Nephron progenitor cell (in vitro differentiated cells): ENCODE results near the gene FXYD2.

Experiments used
- DNase-seq: peaks from one replicate; pipeline ENCODE4 v3.0.0; 2021
- H3K27ac Mint-ChIP-seq: 2 replicates; pipeline ENCODE4 v1.8.0; 2021; ENCODE audit warnings: mild to moderate bottlenecking, moderate library complexity, mixed read lengths
- H3K27me3 Mint-ChIP-seq: 2 replicates; pipeline ENCODE4 v1.8.0; 2021; ENCODE audit warnings: mild to moderate bottlenecking, low read depth, mixed read lengths; ENCODE audit not compliant: poor library complexity
- H3K36me3 Mint-ChIP-seq: 2 replicates; pipeline ENCODE4 v1.8.0; 2021; ENCODE audit warnings: low read depth, mixed read lengths
- H3K4me1 Mint-ChIP-seq: 2 replicates; pipeline ENCODE4 v1.8.0; 2021; ENCODE audit warnings: mixed read lengths
- H3K4me3 Mint-ChIP-seq: 2 replicates; pipeline ENCODE4 v1.8.0; 2021; ENCODE audit warnings: mild to moderate bottlenecking, moderate library complexity, mixed read lengths
- H3K9me3 Mint-ChIP-seq: 2 replicates; pipeline ENCODE4 v1.8.0; 2021; ENCODE audit warnings: mild to moderate bottlenecking, moderate library complexity, mixed read lengths
- TF ChIP-seq, protein P1 (sequence below): fragments of 200-600 bp; sonication (generic); IDR thresholded peaks from 2 replicates; pipeline ENCODE4 v1.5.0; 2021; ENCODE audit warnings: antibody characterized with exemption

The FXYD2 gene

DNA sequence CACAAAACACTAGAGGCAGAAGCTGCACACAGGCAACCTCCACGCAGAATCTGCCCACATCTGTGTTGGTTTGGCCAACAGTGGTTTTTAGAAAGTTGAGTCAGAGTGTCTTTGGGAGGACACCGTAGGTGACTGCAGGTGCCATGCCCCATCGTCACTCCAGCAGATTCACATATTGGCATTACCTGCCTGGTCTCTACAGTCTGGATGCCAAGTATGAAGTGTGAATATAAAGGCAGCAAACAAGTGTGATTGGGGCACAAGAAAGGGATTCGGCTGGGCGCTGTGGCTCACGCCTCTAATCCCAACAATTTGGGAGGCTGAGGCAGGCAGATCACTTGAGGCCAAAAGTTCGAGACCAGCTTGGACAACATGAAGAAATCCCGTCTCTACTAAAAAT lies 11.0 kb upstream of the FXYD2 start:
- no peak for DNase-seq
- no peaks in the 10 kb centered on the region for H3K9me3 Mint-ChIP-seq
- peaks cover 53% of the 10 kb centered on the region for H3K4me1 Mint-ChIP-seq
- H3K4me3 Mint-ChIP-seq = no peak overlapping the region
- H3K27me3 Mint-ChIP-seq = peaks cover 23% of the 10 kb centered on the region
- H3K27ac Mint-ChIP-seq = no peak overlapping the region
- no peaks in the 10 kb centered on the region for H3K36me3 Mint-ChIP-seq
- TF ChIP-seq, protein P1, sequence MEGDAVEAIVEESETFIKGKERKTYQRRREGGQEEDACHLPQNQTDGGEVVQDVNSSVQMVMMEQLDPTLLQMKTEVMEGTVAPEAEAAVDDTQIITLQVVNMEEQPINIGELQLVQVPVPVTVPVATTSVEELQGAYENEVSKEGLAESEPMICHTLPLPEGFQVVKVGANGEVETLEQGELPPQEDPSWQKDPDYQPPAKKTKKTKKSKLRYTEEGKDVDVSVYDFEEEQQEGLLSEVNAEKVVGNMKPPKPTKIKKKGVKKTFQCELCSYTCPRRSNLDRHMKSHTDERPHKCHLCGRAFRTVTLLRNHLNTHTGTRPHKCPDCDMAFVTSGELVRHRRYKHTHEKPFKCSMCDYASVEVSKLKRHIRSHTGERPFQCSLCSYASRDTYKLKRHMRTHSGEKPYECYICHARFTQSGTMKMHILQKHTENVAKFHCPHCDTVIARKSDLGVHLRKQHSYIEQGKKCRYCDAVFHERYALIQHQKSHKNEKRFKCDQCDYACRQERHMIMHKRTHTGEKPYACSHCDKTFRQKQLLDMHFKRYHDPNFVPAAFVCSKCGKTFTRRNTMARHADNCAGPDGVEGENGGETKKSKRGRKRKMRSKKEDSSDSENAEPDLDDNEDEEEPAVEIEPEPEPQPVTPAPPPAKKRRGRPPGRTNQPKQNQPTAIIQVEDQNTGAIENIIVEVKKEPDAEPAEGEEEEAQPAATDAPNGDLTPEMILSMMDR = no peak

DNA sequence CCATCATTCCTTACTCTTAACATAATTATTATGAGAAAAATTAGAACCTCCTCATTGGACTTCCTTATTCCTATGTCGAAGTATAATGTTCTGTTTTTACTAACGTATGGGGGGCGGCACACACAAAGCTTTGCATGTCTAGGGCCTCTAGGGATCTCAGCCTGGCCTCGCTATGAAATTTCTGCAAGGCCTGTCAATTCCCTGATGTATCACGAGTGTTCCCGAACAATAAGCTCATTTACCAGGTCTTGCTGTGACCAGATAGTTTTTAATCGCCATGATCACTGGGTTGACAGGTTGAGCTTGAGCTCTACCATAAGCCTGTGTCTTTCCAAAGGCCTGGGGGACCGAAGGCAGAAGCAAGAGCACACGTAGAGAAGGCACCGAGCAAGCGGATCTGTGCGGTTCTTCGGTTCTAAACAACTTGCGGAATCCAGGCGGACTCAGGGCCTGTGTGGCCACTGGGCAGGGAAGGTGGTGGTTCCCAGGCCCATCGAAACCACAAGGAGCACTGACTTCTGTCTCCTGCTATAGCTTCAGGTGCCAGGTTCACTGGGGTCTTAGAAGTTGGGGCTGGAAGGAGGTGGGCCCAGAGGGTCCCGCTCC lies 10.4 kb upstream of the FXYD2 start:
- no peaks in the 10 kb centered on the region for H3K36me3 Mint-ChIP-seq
- H3K4me1 Mint-ChIP-seq = peaks cover 59% of the 10 kb centered on the region
- TF ChIP-seq, protein P1 = no peak
- H3K4me3 Mint-ChIP-seq = no peak overlapping the region
- H3K27ac Mint-ChIP-seq = no peak overlapping the region
- no peak for DNase-seq
- H3K27me3 Mint-ChIP-seq = peaks cover 26% of the 10 kb centered on the region
- no peaks in the 10 kb centered on the region for H3K9me3 Mint-ChIP-seq

DNA sequence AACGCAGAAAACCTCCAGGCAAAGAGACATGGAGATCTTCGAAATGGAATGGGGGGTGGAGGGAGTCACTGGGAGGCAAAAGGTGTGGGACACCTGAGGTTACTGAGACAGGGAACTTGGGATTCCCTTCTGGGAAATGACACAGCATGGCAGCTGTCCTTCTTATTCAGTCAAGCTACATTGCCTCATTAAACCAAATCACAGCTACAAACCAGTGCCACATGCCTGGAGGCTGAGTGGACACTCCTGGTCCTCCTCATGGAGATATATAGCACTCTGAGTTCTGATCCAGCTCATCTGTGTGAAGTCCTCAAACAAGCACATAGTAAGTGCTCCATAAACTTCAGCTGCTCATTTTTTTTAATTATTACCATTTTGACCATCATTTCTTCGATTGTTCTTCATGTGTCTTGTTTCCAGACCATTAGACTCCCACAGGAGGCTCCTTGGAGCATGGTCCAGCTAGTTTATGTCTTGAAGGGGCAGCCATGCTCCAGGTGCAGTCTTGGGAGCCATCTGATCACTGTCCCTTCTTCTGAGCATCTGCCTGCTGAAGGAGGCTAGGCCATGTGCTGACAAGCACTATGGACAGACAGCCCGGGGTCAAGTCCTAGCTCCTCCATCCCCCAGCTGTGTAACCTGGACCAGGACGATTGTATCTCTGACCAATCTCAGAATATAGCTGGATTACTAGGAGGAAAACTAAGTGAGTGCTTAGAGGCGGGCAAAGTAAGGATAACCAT lies 9.7 kb upstream of the FXYD2 start:
- Mint-ChIP-seq H3K27me3 (peaks cover 26% of the 10 kb centered on the region), H3K27ac (no peak overlapping the region), H3K36me3 (no peaks in the 10 kb centered on the region), H3K4me3 (no peak overlapping the region), H3K4me1 (peaks cover 59% of the 10 kb centered on the region), H3K9me3 (no peaks in the 10 kb centered on the region)
- no peak for DNase-seq
- TF ChIP-seq, protein P1 = no peak

DNA sequence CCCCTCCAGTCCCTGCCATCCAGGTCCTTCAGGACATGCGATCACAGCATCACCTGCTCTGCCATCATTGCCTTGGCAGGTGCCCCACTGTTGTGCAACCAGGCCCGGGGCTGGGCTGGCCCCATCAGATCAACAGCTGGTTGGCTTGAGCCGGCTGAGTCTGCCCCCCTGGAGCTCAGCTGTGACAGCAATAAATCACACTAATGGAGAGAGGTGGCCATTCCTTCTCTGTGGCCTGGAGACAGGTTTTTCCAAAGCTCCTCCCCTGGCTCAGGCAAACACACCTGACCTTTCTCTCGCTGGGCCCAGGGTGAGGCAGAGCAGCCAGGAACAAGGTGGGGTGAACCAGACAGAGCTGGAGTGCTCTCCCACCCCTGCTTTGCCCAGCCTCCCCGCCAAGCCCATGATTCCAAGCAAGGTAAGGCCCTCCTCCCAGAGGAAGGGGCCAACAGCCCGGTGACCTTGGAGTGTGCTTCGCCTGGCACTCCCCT lies 8.9 kb upstream of the FXYD2 start:
- Mint-ChIP-seq H3K4me1 (peaks cover 56% of the 10 kb centered on the region), H3K9me3 (no peaks in the 10 kb centered on the region), H3K27ac (no peak overlapping the region), H3K4me3 (no peak overlapping the region), H3K27me3 (peaks cover 22% of the 10 kb centered on the region), H3K36me3 (no peaks in the 10 kb centered on the region)
- TF ChIP-seq, protein P1 = no peak
- no peak for DNase-seq

DNA sequence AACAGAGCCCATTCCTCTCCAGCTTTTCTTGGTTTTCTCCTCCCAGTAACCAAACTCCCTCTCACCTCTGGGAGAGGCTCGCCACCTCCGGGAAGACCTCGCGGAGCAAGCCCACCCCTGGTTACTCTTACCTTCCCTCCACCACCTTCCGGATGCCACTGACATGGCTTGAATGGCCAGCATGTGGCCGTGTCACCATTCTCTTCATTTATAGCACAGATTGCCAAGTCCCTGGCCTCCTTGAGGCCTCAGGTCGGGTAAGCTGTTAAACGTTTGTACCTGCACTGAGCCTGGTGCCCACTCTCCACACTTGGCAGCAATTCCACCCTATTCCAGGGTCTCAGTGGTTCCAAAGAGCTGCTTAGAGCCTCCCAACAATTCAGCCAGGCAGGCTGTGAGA lies 8.0 kb upstream of the FXYD2 start:
- TF ChIP-seq, protein P1 = no peak
- Mint-ChIP-seq H3K27ac (peak overlapping the region; percentile 34), H3K27me3 (peaks cover 22% of the 10 kb centered on the region), H3K4me3 (no peak overlapping the region), H3K9me3 (no peaks in the 10 kb centered on the region), H3K4me1 (peaks cover 47% of the 10 kb centered on the region), H3K36me3 (no peaks in the 10 kb centered on the region)
- DNase-seq = no peak
